ENCODE results near the gene CFHR1.

CFHR1 gene

GRCh38 chr1:196877964-196878363, 58.4 kb downstream of the CFHR1 start:
- DNase-seq: peak; percentile 31

Data from right hindlimb (tissue), 1 donor.